GM23338 (cell line): ENCODE measurements around the gene SMIM9. TPM values are rescaled to one million over a fixed set of nuclear protein-coding genes. Genes with fewer than 3 reads are reported as not detected.

Source experiments
- ATAC-seq: fragments of 200-7000 bp; cut with Tn5 transposase; 3 replicates; pipeline ENCODE4 v1.9.1; 2020
- DNase-seq: peaks from one replicate; pipeline ENCODE4 v3.0.0-alpha.2; 2015; ENCODE audit warnings: low spot score
- H2AFZ ChIP-seq: fragments of 200-600 bp; sonication (generic); 2 replicates; pipeline ENCODE4 v1.8.0; 2016; ENCODE audit warnings: antibody characterized with exemption, mild to moderate bottlenecking, moderate library complexity
- H3F3A ChIP-seq: fragments of 200-600 bp; sonication (generic); replicated peaks from 2 replicates; pipeline ENCODE4 v1.8.0; 2017; ENCODE audit warnings: antibody characterized with exemption, mixed run types, low read depth
- H3K27ac ChIP-seq: fragments of 200-600 bp; sonication (generic); 2 replicates; pipeline ENCODE4 v1.6.1; 2016; ENCODE audit warnings: low read depth
- H3K27me3 ChIP-seq: fragments of 200-600 bp; sonication (generic); 2 replicates; pipeline ENCODE4 v1.8.0; 2016; ENCODE audit warnings: mild to moderate bottlenecking, mixed run types, moderate library complexity; ENCODE audit not compliant: insufficient read depth
- H3K36me3 ChIP-seq: fragments of 200-600 bp; sonication (generic); 2 replicates; pipeline ENCODE4 v1.8.0; 2016; ENCODE audit warnings: mild to moderate bottlenecking; ENCODE audit not compliant: insufficient read depth
- H3K4me1 ChIP-seq: fragments of 200-600 bp; sonication (generic); 2 replicates; pipeline ENCODE4 v1.8.0; 2016; ENCODE audit warnings: mild to moderate bottlenecking, moderate library complexity; ENCODE audit not compliant: insufficient read depth
- H3K4me2 ChIP-seq: fragments of 200-600 bp; sonication (generic); 2 replicates; pipeline ENCODE4 v1.7.1; 2017; ENCODE audit warnings: mixed run types
- H3K4me3 ChIP-seq: fragments of 200-600 bp; sonication (generic); 2 replicates; pipeline ENCODE4 v1.6.1; 2016; ENCODE audit warnings: mixed run types
- H3K79me2 ChIP-seq: fragments of 200-600 bp; sonication (generic); replicated peaks from 2 replicates; pipeline ENCODE4 v1.8.0; 2017; ENCODE audit warnings: mild to moderate bottlenecking; ENCODE audit not compliant: insufficient read depth
- H3K9me2 ChIP-seq: fragments of 200-600 bp; sonication (generic); 2 replicates; pipeline ENCODE4 v1.8.0; 2017; ENCODE audit not compliant: insufficient read depth
- H4K20me1 ChIP-seq: fragments of 200-600 bp; sonication (generic); replicated peaks from 2 replicates; pipeline ENCODE4 v1.8.0; 2017; ENCODE audit warnings: mild to moderate bottlenecking; ENCODE audit not compliant: insufficient read depth
- H3K27ac Mint-ChIP-seq: 2 replicates; pipeline ENCODE4 v1.8.0; 2020; ENCODE audit warnings: inconsistent platforms, mild to moderate bottlenecking, moderate library complexity, mixed read lengths
- H3K27me3 Mint-ChIP-seq: 3 replicates; pipeline ENCODE4 v1.8.0; 2022; ENCODE audit warnings: low read depth, mild to moderate bottlenecking, moderate library complexity, mixed read lengths, inconsistent platforms; ENCODE audit not compliant: insufficient read depth, poor library complexity
- H3K36me3 Mint-ChIP-seq: 3 replicates; pipeline ENCODE4 v1.8.0; 2021; ENCODE audit warnings: low read depth, mild to moderate bottlenecking, inconsistent platforms, moderate library complexity, mixed read lengths
- H3K4me1 Mint-ChIP-seq: 3 replicates; pipeline ENCODE4 v1.8.0; 2020; ENCODE audit warnings: mild to moderate bottlenecking, inconsistent platforms, mixed read lengths
- H3K4me3 Mint-ChIP-seq: 3 replicates; pipeline ENCODE4 v1.8.0; 2021; ENCODE audit warnings: moderate library complexity, mild to moderate bottlenecking, inconsistent platforms, mixed read lengths
- H3K9me3 Mint-ChIP-seq: 3 replicates; pipeline ENCODE4 v1.8.0; 2020; ENCODE audit warnings: moderate library complexity, mild to moderate bottlenecking, inconsistent platforms, mixed read lengths
- EZH2 ChIP-seq: fragments of 200-600 bp; sonication (generic); IDR thresholded peaks from one replicate; pipeline ENCODE4 v1.8.0; 2017; ENCODE audit warnings: antibody characterized with exemption, mild to moderate bottlenecking, low read depth; ENCODE audit not compliant: unreplicated experiment
- EZH2phosphoT487 ChIP-seq: fragments of 200-600 bp; sonication (generic); IDR thresholded peaks from one replicate; pipeline ENCODE4 v1.8.1; 2018; ENCODE audit warnings: antibody characterized with exemption; ENCODE audit not compliant: unreplicated experiment
- NANOG ChIP-seq: IDR thresholded peaks from 2 replicates; pipeline ENCODE4 v1.6.1; 2016; ENCODE audit warnings: antibody characterized with exemption, borderline replicate concordance
- POLR2AphosphoS5 ChIP-seq: IDR thresholded peaks from 2 replicates; pipeline ENCODE4 v1.6.1; 2016; ENCODE audit warnings: antibody characterized with exemption, low read depth
- STAT1 ChIP-seq: IDR thresholded peaks from one replicate; pipeline ENCODE4 v1.6.1; 2016; ENCODE audit warnings: antibody characterized with exemption; ENCODE audit not compliant: unreplicated experiment
- polyA plus RNA-seq: library from polyadenylated mRNA; unstranded; fragments of >200 nt; fragmentation: Nextera tagmentation; extraction: Ambion mirVana; gene quantifications from 2 replicates; pipeline ENCODE4 v1.2.1, GENCODE V29; 2016
- total RNA-seq: library from RNA; depleted of rRNA; stranded (reverse); fragments of >200 nt; shearing (Covaris generic); gene quantifications from 2 replicates; pipeline ENCODE4 v1.2.3, GENCODE V29; 2014
- TF ChIP-seq, protein P1 (sequence below): IDR thresholded peaks from 2 replicates; pipeline ENCODE4 v1.6.1; 2016; ENCODE audit warnings: antibody characterized with exemption
- TF ChIP-seq, protein P2 (sequence below): fragments of 250-450 bp; sonication (Bioruptor Pico); IDR thresholded peaks from 2 replicates; pipeline ENCODE4 v1.5.0; 2020; ENCODE audit warnings: mild to moderate bottlenecking, moderate library complexity

The SMIM9 gene
- total and polyA plus RNA-seq, 2 experiments from 2014 or later, result not detected

DNA sequence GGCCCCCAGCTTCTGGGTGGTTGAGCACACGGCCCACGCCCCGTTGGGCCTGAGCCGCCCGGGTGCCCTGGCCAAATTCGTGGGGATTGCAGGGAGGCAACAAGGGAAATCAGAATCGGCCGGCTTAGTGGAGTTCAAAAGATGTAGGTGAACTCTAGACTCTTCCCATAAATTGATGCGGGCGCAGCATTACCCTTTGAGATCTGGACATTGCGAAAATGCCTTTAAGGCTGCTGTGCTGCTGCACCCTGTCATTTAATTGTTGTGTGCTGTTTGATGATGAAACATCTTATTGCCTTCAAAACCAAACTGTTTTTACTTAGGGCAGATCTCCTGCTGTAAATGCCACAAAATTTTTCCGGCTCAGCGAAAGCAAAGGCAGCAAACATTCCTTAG lies 28.8 kb downstream of the SMIM9 start:
- Histone ChIP-seq H3F3A (no peaks in the 10 kb centered on the region), H3K36me3 (no peaks in the 10 kb centered on the region), H3K4me3 (peak overlapping the region; percentile 71), H3K4me1 (peaks cover 12% of the 10 kb centered on the region; the same call in 1 of the 2 replicates), H3K27me3 (peaks cover 14% of the 10 kb centered on the region), H4K20me1 (no peaks in the 10 kb centered on the region), H3K4me2 (peak overlapping the region; percentile 85), H3K27ac (no peak overlapping the region), H2AFZ (no peak overlapping the region), H3K9me2 (no peaks in the 10 kb centered on the region), H3K79me2 (no peaks in the 10 kb centered on the region)
- Mint-ChIP-seq H3K9me3 (peaks cover 22% of the 10 kb centered on the region; the same call in 2 of the 3 replicates), H3K4me3 (peak overlapping the region; percentile 76), H3K27ac (no peak overlapping the region), H3K27me3 (peaks cover 14% of the 10 kb centered on the region), H3K36me3 (peaks cover 12% of the 10 kb centered on the region; the same call in 2 of the 3 replicates), H3K4me1 (peaks cover 19% of the 10 kb centered on the region)
- no peak; the same call in 2 of the 3 replicates for ATAC-seq
- DNase-seq, result peak; percentile 39
- TF ChIP-seq EZH2phosphoT487 (no peak), EZH2 (no peak)

DNA sequence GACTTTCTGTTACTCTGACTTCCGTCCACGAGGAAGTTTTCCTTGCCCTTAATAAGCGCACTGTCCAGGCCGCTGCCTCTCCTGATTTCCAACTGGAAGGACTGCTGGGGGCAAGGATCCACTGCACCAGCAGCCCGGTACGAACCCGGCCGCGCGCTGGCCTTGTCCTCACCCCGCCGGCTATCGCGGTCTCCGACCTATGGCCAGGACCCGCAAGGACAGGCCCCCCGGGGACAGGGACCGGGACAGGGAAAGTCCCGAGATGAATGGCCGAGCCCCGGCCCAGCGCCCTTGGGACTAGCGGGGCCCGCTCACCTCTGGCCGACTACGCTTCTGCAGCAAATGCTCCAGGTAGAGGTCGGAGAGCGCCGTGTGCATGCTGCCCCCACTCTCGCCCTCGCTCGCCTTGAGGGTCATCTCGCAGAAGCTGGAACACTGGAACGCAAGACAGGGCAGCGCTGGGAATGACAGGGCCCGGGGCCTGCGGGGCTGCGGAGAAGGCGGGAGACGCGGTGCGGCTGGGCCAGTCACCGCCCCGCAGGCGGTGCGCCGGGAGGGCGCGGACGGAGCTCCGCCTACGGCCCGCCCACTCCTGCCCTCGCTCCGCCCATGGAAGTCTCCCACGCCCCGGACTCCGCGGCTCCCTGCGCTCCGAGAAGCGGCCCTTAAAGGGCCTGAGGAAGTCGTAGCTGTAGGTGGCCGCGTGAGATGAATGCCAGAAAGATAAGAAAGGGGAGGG lies 29.3 kb downstream of the SMIM9 start, which contains the start of gene MPP1:
TSS of gene MPP1 (minus strand) at position 529 of the 739 bp plus-strand sequence. CDS start at position 417, 112 bp downstream.
- TF ChIP-seq NANOG (no peak), EZH2phosphoT487 (no peak), STAT1 (no peak), POLR2AphosphoS5 (peak; percentile 45; the same call in 1 of the 2 replicates)
- TF ChIP-seq, protein P1, sequence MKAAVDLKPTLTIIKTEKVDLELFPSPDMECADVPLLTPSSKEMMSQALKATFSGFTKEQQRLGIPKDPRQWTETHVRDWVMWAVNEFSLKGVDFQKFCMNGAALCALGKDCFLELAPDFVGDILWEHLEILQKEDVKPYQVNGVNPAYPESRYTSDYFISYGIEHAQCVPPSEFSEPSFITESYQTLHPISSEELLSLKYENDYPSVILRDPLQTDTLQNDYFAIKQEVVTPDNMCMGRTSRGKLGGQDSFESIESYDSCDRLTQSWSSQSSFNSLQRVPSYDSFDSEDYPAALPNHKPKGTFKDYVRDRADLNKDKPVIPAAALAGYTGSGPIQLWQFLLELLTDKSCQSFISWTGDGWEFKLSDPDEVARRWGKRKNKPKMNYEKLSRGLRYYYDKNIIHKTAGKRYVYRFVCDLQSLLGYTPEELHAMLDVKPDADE, result no peak
- TF ChIP-seq, protein P2, sequence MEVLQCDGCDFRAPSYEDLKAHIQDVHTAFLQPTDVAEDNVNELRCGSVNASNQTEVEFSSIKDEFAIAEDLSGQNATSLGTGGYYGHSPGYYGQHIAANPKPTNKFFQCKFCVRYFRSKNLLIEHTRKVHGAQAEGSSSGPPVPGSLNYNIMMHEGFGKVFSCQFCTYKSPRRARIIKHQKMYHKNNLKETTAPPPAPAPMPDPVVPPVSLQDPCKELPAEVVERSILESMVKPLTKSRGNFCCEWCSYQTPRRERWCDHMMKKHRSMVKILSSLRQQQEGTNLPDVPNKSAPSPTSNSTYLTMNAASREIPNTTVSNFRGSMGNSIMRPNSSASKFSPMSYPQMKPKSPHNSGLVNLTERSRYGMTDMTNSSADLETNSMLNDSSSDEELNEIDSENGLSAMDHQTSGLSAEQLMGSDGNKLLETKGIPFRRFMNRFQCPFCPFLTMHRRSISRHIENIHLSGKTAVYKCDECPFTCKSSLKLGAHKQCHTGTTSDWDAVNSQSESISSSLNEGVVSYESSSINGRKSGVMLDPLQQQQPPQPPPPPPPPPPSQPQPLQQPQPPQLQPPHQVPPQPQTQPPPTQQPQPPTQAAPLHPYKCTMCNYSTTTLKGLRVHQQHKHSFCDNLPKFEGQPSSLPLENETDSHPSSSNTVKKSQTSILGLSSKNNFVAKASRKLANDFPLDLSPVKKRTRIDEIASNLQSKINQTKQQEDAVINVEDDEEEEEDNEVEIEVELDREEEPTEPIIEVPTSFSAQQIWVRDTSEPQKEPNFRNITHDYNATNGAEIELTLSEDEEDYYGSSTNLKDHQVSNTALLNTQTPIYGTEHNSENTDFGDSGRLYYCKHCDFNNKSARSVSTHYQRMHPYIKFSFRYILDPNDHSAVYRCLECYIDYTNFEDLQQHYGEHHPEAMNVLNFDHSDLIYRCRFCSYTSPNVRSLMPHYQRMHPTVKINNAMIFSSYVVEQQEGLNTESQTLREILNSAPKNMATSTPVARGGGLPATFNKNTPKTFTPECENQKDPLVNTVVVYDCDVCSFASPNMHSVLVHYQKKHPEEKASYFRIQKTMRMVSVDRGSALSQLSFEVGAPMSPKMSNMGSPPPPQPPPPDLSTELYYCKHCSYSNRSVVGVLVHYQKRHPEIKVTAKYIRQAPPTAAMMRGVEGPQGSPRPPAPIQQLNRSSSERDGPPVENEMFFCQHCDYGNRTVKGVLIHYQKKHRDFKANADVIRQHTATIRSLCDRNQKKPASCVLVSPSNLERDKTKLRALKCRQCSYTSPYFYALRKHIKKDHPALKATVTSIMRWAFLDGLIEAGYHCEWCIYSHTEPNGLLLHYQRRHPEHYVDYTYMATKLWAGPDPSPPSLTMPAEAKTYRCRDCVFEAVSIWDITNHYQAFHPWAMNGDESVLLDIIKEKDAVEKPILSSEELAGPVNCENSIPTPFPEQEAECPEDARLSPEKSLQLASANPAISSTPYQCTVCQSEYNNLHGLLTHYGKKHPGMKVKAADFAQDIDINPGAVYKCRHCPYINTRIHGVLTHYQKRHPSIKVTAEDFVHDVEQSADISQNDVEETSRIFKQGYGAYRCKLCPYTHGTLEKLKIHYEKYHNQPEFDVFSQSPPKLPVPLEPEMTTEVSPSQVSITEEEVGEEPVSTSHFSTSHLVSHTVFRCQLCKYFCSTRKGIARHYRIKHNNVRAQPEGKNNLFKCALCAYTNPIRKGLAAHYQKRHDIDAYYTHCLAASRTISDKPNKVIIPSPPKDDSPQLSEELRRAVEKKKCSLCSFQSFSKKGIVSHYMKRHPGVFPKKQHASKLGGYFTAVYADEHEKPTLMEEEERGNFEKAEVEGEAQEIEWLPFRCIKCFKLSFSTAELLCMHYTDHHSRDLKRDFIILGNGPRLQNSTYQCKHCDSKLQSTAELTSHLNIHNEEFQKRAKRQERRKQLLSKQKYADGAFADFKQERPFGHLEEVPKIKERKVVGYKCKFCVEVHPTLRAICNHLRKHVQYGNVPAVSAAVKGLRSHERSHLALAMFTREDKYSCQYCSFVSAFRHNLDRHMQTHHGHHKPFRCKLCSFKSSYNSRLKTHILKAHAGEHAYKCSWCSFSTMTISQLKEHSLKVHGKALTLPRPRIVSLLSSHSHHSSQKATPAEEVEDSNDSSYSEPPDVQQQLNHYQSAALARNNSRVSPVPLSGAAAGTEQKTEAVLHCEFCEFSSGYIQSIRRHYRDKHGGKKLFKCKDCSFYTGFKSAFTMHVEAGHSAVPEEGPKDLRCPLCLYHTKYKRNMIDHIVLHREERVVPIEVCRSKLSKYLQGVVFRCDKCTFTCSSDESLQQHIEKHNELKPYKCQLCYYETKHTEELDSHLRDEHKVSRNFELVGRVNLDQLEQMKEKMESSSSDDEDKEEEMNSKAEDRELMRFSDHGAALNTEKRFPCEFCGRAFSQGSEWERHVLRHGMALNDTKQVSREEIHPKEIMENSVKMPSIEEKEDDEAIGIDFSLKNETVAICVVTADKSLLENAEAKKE (CRISPR knock-in tag), result no peak
- Mint-ChIP-seq H3K36me3 (peaks cover 12% of the 10 kb centered on the region; the same call in 2 of the 3 replicates), H3K4me1 (peaks cover 22% of the 10 kb centered on the region), H3K27me3 (peaks cover 15% of the 10 kb centered on the region), H3K9me3 (peaks cover 22% of the 10 kb centered on the region; the same call in 2 of the 3 replicates), H3K27ac (no peak within 1 kb of the TSS), H3K4me3 (peak within 1 kb of the TSS; percentile 76)
- no peak within 1 kb of the TSS for H2AFZ ChIP-seq
- peak within 1 kb of the TSS; percentile 71 for H3K4me3 ChIP-seq
- no peaks in the 10 kb centered on the region for H3K36me3 ChIP-seq
- no peaks in the 10 kb centered on the region for H4K20me1 ChIP-seq
- no peaks in the 10 kb centered on the region for H3K79me2 ChIP-seq
- peaks cover 7% of the 10 kb centered on the region; the same call in 1 of the 2 replicates for H3K4me1 ChIP-seq
- H3K27me3 ChIP-seq, result peaks cover 14% of the 10 kb centered on the region
- no peaks in the 10 kb centered on the region for H3K9me2 ChIP-seq
- DNase-seq (peak; percentile 74), ATAC-seq (peak; percentile 96)
- H3K4me2 ChIP-seq, result peak within 1 kb of the TSS; percentile 85
- H3K27ac ChIP-seq, result no peak within 1 kb of the TSS
- H3F3A ChIP-seq, result no peaks in the 10 kb centered on the region
